BJ (cell line): ENCODE data around the gene LDLRAD4. TPM values are rescaled to one million over a fixed set of nuclear protein-coding genes. Genes with fewer than 3 reads are reported as not detected.

ENCODE experiments used
- CTCF ChIA-PET: fragments of 350-600 bp; formaldehyde crosslinking; extraction: SDS; loops from one replicate; lab custom pipeline; 2021; ENCODE audit warnings: antibody characterized with exemption, inconsistent platforms; lab: Yijun Ruan, JAX
- POLR2A ChIA-PET: fragments of 300-600 bp; sonication (Branson Sonifier 250); formaldehyde crosslinking; extraction: SDS; loops from one replicate; lab custom pipeline; 2021; ENCODE audit warnings: antibody characterized with exemption; lab: Charles Lee
- DNase-seq: peaks from one replicate; pipeline ENCODE4 v3.0.0-alpha.2; 2011; ENCODE audit warnings: low read depth
- H3K27me3 ChIP-seq: 2 replicates; pipeline ENCODE4 v1.6.0; 2011; ENCODE audit warnings: low read length; ENCODE audit not compliant: control insufficient read depth, insufficient read depth
- H3K36me3 ChIP-seq: 2 replicates; pipeline ENCODE4 v1.5.1; 2011; ENCODE audit warnings: low read length; ENCODE audit not compliant: control insufficient read depth, insufficient read depth
- H3K4me3 ChIP-seq: 2 replicates; pipeline ENCODE4 v1.5.1; 2011; ENCODE audit warnings: low read depth, mild to moderate bottlenecking, control low read depth, low read length
- polyA plus RNA-seq: library from polyadenylated mRNA; depleted of rRNA; stranded (reverse); fragments of >200 nt; gene quantifications from 2 replicates; pipeline ENCODE4 v1.2.3, GENCODE V29; 2011
- TF ChIP-seq, protein P1 (sequence below): IDR thresholded peaks from 2 replicates; pipeline ENCODE4 v1.5.1; 2011; ENCODE audit warnings: low read depth, mild to moderate bottlenecking, control low read depth, inconsistent platforms, low read length, moderate library complexity; ENCODE audit not compliant: insufficient read depth

The LDLRAD4 gene
- polyA plus RNA-seq, 1 experiment: not detected

GRCh38 chr18:13291299-13291698, 72.7 kb downstream of the LDLRAD4 start:
- TF ChIP-seq, protein P1, sequence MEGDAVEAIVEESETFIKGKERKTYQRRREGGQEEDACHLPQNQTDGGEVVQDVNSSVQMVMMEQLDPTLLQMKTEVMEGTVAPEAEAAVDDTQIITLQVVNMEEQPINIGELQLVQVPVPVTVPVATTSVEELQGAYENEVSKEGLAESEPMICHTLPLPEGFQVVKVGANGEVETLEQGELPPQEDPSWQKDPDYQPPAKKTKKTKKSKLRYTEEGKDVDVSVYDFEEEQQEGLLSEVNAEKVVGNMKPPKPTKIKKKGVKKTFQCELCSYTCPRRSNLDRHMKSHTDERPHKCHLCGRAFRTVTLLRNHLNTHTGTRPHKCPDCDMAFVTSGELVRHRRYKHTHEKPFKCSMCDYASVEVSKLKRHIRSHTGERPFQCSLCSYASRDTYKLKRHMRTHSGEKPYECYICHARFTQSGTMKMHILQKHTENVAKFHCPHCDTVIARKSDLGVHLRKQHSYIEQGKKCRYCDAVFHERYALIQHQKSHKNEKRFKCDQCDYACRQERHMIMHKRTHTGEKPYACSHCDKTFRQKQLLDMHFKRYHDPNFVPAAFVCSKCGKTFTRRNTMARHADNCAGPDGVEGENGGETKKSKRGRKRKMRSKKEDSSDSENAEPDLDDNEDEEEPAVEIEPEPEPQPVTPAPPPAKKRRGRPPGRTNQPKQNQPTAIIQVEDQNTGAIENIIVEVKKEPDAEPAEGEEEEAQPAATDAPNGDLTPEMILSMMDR: no peak
- no peak for DNase-seq
- Histone ChIP-seq H3K27me3 (no peaks in the 10 kb centered on the region), H3K4me3 (no peak overlapping the region), H3K36me3 (no peaks in the 10 kb centered on the region)
- POLR2A ChIA-PET: no interaction called here
- CTCF ChIA-PET: no interaction called here

DNA sequence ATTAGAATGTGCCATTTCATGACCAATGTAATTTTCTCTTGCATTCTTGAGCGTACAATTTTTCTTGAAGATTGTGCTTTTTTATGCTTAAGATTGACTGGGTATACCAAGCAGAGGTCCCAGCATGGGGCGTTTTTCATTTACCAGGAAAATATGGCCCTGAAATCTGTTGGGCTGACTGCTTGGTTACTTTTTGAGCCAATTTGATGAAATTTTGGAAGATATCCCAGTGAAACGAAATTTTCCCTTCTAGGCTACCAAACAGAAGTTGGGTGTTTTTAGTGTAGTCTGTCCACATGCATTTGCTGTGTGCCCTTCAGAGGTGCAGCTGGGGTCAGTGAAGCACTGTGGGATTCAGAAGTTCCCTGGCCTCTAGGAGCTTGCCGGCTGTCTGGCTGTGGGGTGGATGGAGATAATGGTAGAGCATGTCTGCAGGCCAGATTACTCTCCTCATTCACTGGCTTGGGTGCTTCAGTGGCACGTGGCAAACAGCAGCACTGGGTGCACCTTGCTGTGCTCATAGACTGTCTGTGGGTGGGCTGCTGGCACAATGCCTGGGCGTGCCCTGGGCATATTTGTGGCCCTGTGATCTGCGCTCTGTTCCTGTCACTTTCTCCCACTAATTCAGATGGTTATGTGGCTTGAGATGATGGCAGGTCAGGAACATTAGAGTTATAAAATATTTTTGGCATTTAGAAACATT, 73.3 kb downstream of the LDLRAD4 start:
- POLR2A ChIA-PET: no interaction called here
- Histone ChIP-seq H3K4me3 (no peak overlapping the region), H3K36me3 (no peaks in the 10 kb centered on the region), H3K27me3 (no peaks in the 10 kb centered on the region)
- CTCF ChIA-PET: no interaction called here
- TF ChIP-seq, protein P1: no peak
- DNase-seq: no peak

DNA sequence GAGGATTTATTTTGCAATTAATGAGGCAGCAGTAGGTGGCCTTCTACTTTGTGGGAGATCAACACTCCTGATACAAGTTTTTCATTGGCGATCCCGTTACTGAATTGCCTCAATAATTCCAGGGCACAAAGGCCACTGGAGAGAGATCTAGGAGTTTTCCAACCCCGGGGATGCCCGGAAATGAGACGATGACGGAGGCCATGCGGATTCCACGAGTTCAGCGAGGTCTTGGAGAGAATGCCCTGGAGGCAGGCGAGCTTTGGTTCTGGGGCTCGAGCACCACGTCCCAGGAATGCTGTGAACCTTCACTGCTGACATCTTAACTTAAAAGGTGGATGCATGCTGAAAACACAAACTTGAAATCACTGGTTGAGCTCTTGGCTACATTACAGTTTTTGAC, 74.2 kb downstream of the LDLRAD4 start:
- no peaks in the 10 kb centered on the region for H3K36me3 ChIP-seq
- no peak for DNase-seq
- no peak overlapping the region for H3K4me3 ChIP-seq
- TF ChIP-seq, protein P1: no peak
- no peaks in the 10 kb centered on the region for H3K27me3 ChIP-seq
- ChIA-PET POLR2A (no interaction called here), CTCF (no interaction called here)

DNA sequence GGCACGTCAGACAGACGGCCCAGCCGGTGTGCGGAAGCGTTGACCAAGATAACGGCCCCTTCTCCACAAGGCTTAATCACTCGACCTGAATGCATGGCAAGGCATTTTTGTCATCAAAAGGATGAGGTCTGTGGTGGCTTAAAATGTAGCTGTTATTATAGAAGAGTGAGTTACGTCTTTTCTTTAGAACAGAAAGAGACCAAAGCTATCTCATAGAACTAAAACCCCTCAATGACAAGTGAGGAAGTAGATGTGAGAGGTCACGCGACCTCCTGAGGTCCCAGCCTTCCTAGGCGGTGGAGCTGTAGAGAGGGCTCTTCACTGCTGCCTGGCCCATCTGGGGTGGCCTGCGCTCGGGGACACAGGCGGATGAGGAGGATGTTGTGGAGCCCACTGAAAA, 75.7 kb downstream of the LDLRAD4 start:
- ChIA-PET CTCF (no interaction called here), POLR2A (no interaction called here)
- H3K4me3 ChIP-seq: no peak overlapping the region
- DNase-seq: no peak
- TF ChIP-seq, protein P1: no peak
- no peaks in the 10 kb centered on the region for H3K27me3 ChIP-seq
- no peaks in the 10 kb centered on the region for H3K36me3 ChIP-seq

GRCh38 chr18:13295894-13296293, 77.3 kb downstream of the LDLRAD4 start:
- TF ChIP-seq, protein P1: no peak
- Histone ChIP-seq H3K27me3 (no peaks in the 10 kb centered on the region), H3K36me3 (no peaks in the 10 kb centered on the region), H3K4me3 (no peak overlapping the region)
- ChIA-PET POLR2A (no interaction called here), CTCF (no interaction called here)
- DNase-seq: no peak
